ENCODE data around the gene GAREM2. TPM values are rescaled to one million over a fixed set of nuclear protein-coding genes. Genes with fewer than 3 reads are reported as not detected.

GAREM2 gene
- total RNA-seq, 4 donors from 2014 or later = 0.39 to 0.98 (median 0.72) TPM

DNA sequence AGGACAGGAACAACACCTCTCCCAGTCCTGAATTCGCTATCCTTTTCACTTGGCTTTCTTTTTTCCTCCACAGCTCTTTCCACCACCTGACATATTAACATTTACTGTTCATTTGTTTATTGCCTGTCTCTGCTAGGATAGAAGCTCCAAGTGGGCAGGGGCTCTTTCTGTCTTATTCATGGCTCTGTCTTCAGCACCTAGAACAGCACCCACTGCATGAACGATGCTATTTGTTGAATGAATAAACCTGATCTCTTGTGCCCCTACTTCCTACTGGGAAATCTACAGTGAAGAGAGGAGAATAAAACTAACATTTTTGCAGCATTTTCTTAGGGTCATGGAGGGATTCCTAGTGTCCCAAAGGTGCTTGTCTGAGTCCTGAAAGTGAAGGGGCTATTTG, 24.4 kb upstream of the GAREM2 start:
- Histone ChIP-seq H3K9me3 (no peaks in the 10 kb centered on the region), H3K36me3 (no peaks in the 10 kb centered on the region), H3K27me3 (peaks cover 3% of the 10 kb centered on the region), H3K27ac (no peak overlapping the region), H3K4me1 (peaks cover 8% of the 10 kb centered on the region), H3K4me3 (no peak overlapping the region)
- TF ChIP-seq POLR2AphosphoS5 (IDR thresholded peaks at IDR 0.05) (no peak), EP300 (IDR thresholded peaks at IDR 0.05) (no peak), POLR2A (IDR thresholded peaks at IDR 0.05) (no peak)
- TF ChIP-seq, protein P1, sequence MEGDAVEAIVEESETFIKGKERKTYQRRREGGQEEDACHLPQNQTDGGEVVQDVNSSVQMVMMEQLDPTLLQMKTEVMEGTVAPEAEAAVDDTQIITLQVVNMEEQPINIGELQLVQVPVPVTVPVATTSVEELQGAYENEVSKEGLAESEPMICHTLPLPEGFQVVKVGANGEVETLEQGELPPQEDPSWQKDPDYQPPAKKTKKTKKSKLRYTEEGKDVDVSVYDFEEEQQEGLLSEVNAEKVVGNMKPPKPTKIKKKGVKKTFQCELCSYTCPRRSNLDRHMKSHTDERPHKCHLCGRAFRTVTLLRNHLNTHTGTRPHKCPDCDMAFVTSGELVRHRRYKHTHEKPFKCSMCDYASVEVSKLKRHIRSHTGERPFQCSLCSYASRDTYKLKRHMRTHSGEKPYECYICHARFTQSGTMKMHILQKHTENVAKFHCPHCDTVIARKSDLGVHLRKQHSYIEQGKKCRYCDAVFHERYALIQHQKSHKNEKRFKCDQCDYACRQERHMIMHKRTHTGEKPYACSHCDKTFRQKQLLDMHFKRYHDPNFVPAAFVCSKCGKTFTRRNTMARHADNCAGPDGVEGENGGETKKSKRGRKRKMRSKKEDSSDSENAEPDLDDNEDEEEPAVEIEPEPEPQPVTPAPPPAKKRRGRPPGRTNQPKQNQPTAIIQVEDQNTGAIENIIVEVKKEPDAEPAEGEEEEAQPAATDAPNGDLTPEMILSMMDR (IDR thresholded peaks at IDR 0.05) = no peak
- DNase-seq (ENCODE audit: low spot score in 2 of 2) = no peak
- WGBS = 37% methylated on average over 2 of the region's 2 CpGs

DNA sequence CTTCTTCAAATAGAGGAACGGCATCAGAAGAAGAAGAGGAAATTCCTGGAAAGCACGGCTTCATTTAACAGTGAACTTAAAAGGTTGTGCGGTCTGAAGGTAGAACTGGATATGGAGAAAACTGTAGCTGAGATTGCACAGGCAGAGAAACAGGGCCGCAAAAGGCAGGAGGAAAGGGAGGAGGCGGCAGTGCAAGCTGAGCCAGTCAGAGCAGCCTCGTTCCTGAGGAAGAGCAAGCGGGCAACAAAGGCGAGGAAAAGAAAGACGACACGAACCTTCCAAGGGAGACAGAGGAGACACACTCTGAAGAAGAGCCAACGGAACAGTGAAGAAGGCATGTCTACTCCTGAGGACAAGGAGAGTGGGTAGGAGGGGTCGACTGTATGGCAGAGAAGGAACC, 22.6 kb upstream of the GAREM2 start:
- H3K9me3 ChIP-seq = no peaks in the 10 kb centered on the region
- H3K27ac ChIP-seq = no peak overlapping the region
- no peak for TF ChIP-seq EP300 (IDR thresholded peaks at IDR 0.05)
- TF ChIP-seq, protein P1 (IDR thresholded peaks at IDR 0.05) = no peak
- TF ChIP-seq POLR2A (IDR thresholded peaks at IDR 0.05) = no peak
- TF ChIP-seq POLR2AphosphoS5 (IDR thresholded peaks at IDR 0.05) = no peak
- peaks cover 3% of the 10 kb centered on the region for H3K27me3 ChIP-seq
- H3K4me1 ChIP-seq = peaks cover under 1% of the 10 kb centered on the region
- H3K36me3 ChIP-seq = no peaks in the 10 kb centered on the region
- WGBS = 79% methylated on average over 12 of the region's 12 CpGs
- DNase-seq (ENCODE audit: low spot score in 2 of 2) = no peak
- no peak overlapping the region for H3K4me3 ChIP-seq

DNA sequence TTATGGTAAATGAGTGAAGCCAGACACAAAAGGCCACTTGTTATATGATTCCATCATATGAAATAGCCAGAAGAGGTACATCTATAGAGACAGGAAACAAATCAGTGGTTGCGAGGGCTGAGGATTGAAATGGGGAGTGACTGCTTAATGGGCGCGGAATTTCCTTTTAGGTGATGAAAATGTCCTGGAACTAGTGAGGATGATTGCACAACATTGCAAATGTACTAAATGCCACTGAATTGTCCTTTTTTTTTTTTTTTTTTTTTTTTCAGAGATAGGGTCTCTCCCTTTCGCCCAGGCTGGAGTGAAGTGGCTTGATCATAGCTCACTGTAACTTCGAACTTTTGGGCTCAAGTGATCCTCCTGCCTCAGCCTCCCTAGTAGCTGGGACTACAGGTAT, 15.3 kb upstream of the GAREM2 start:
- Histone ChIP-seq H3K9me3 (no peaks in the 10 kb centered on the region), H3K27ac (no peak overlapping the region), H3K27me3 (no peaks in the 10 kb centered on the region), H3K4me3 (no peak overlapping the region), H3K36me3 (no peaks in the 10 kb centered on the region), H3K4me1 (no peaks in the 10 kb centered on the region)
- WGBS = 95% methylated on average over 5 of the region's 5 CpGs
- DNase-seq (ENCODE audit: low spot score in 2 of 2) = no peak
- TF ChIP-seq EP300 (IDR thresholded peaks at IDR 0.05) (no peak), POLR2A (IDR thresholded peaks at IDR 0.05) (no peak), POLR2AphosphoS5 (IDR thresholded peaks at IDR 0.05) (no peak)
- TF ChIP-seq, protein P1 (IDR thresholded peaks at IDR 0.05) = no peak

DNA sequence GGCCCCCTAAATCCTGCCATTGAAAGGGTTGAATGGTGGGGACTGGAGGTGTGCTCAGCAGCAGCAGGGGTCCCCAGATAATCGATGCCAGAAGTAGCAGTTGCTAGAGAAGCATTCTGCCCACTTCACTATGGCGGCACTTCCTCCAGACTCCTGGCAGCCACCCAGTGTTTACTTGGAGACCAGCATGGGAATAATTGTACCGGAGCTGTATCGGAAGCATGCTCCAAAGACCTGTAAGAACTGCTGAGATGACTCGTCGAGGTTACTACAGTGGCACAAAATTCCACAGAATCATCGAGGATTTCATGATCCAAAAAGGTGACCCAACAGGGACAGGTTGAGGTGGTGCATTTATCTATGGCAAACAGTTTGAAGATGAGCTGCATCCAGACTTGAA, 11.0 kb upstream of the GAREM2 start:
- no peaks in the 10 kb centered on the region for H3K36me3 ChIP-seq
- no peak overlapping the region for H3K27ac ChIP-seq
- H3K9me3 ChIP-seq = no peaks in the 10 kb centered on the region
- H3K27me3 ChIP-seq = no peaks in the 10 kb centered on the region
- DNase-seq (ENCODE audit: low spot score in 2 of 2) = no peak
- H3K4me1 ChIP-seq = no peaks in the 10 kb centered on the region
- no peak overlapping the region for H3K4me3 ChIP-seq
- 96% methylated on average over 7 of the region's 7 CpGs for WGBS
- TF ChIP-seq, protein P1 (IDR thresholded peaks at IDR 0.05) = no peak

DNA sequence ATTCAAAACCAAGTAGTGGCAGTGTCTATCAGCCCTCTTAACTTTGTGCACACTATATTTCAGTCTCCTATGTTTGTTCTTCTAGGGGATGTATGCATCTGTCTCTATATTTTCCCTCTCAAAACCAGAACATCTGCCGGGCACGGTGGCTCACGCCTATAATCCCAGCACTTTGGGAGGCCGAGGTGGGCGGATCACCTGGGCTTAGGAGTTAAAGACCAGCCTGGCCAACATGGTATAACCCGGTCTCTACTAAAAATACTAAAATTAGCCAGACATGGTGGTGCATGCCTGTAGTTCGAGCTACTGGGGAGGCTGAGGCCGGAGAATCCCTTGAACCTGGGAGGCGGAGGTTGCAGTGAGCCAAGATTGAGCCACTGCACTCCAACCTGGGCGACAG, 9.9 kb upstream of the GAREM2 start:
- TF ChIP-seq POLR2A (IDR thresholded peaks at IDR 0.05) (no peak), POLR2AphosphoS5 (IDR thresholded peaks at IDR 0.05) (no peak)
- TF ChIP-seq, protein P1 (IDR thresholded peaks at IDR 0.05) = no peak
- no peaks in the 10 kb centered on the region for H3K4me1 ChIP-seq
- no peaks in the 10 kb centered on the region for H3K27me3 ChIP-seq
- no peaks in the 10 kb centered on the region for H3K36me3 ChIP-seq
- no peaks in the 10 kb centered on the region for H3K9me3 ChIP-seq
- 93% methylated on average over 10 of the region's 10 CpGs for WGBS
- H3K4me3 ChIP-seq = no peak overlapping the region
- no peak for DNase-seq (ENCODE audit: low spot score in 2 of 2)
- H3K27ac ChIP-seq = no peak overlapping the region
